ENCODE measurements around the gene RASA1.

DNA sequence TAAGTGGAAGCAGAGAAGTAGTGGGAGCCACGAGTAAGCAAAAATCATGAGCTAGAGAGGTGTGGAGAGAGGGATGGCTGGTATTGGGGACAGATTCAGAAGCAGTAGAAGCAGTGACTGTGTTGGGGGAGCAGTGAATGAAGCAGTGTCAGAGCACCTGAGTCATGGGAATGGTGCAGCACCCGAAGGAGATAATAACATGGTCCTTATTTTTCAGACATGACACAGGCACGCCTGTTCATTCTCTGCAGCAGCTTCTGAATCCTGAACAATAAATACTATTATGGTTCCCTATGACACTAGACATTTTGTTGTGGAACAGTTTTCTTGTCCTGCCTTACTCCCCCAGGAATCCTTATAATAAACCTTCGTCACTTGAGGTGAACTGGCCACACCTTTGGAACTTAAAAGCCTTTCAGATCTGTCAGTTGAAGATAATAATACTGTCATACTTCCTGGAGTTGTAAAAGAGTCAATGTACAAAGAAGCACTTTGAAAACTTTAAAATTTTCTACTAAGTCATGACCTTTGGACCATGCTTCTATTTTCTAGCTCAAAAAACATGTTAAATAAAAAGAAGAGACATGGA, 7.0 kb upstream of the RASA1 start:
- TF ChIP-seq CTCF (IDR thresholded peaks at IDR 0.05) (no peak), EP300 (IDR thresholded peaks at IDR 0.05) (no peak), POLR2A (IDR thresholded peaks at IDR 0.05) (no peak), POLR2AphosphoS5 (IDR thresholded peaks at IDR 0.05) (no peak)
